Peyer's patch (tissue), 4 donors: ENCODE data around the gene USP24. TPM values are rescaled to one million over a fixed set of nuclear protein-coding genes. Genes with fewer than 3 reads are reported as not detected.
"Not testable (repeated sequence)": the region's sequence is repeated elsewhere in the genome, so short reads cannot be mapped to it uniquely, and the experiment has no call there.

ENCODE experiments used
- DNase-seq, 3 donors: peaks; one replicate each; pipeline ENCODE4 v3.0.0-alpha.2; 2017 to 2019
- H3K27ac ChIP-seq, 4 donors: fragments of 200-600 bp; sonication (generic); one replicate each; pipeline ENCODE4 v1.5.1; 2016 to 2019
- H3K27me3 ChIP-seq, 2 donors: fragments of 200-600 bp; sonication (generic); one replicate each; pipeline ENCODE4 v1.5.1; 2019
- H3K36me3 ChIP-seq, 3 donors: fragments of 200-600 bp; sonication (generic); one replicate each; pipeline ENCODE4 v1.5.1; 2016 to 2019
- H3K4me1 ChIP-seq, 4 donors: fragments of 200-600 bp; sonication (generic); one replicate each; pipeline ENCODE4 v1.5.1; 2016 to 2019
- H3K4me3 ChIP-seq, 4 donors: fragments of 200-600 bp; sonication (generic); 1 replicate in 3 of 4; 2 replicates in 1 of 4; pipeline ENCODE4 v1.5.1; 2016 to 2019; ENCODE audit warnings: mild to moderate bottlenecking in 1 of 4
- H3K9me3 ChIP-seq, 4 donors: fragments of 200-600 bp; sonication (generic); one replicate each; pipeline ENCODE4 v1.5.1; 2016 to 2019; ENCODE audit warnings: mild to moderate bottlenecking in 1 of 4
- CTCF ChIP-seq, 6 experiments: fragments of 450-650 bp in 4 of 6; fragments of 200-600 bp in 2 of 6; sonication (generic) in 1 of 6; IDR thresholded peaks; one replicate each; pipeline ENCODE4 v1.5.1; 2017 to 2019; ENCODE audit warnings: antibody characterized with exemption in 6 of 6, mild to moderate bottlenecking in 3 of 6, moderate library complexity in 1 of 6
- POLR2A ChIP-seq, 2 donors: fragments of 450-650 bp; IDR thresholded peaks; one replicate each; pipeline ENCODE4 v1.5.1; 2017; ENCODE audit warnings: antibody characterized with exemption in 2 of 2, mild to moderate bottlenecking in 2 of 2, moderate library complexity in 2 of 2
- total RNA-seq, 4 donors: library from RNA; depleted of rRNA; stranded (reverse); fragments of >200 nt; gene quantifications; one replicate each; pipeline ENCODE4 v1.1.0, GENCODE V29; 2016

The USP24 gene
- total RNA-seq, 4 donors from 2014 or later, result 37.1 to 130 (median 47.0) TPM

GRCh38 chr1:55203064-55203463 is 12.1 kb downstream of the USP24 start:
- Histone ChIP-seq H3K27ac (no peak overlapping the region), H3K4me1 (peaks cover 0 to 28% (median 3%) of the 10 kb centered on the region in 4 donors), H3K27me3 (no peaks in the 10 kb centered on the region), H3K4me3 (no peak overlapping the region), H3K9me3 (no peaks in the 10 kb centered on the region), H3K36me3 (no peaks in the 10 kb centered on the region)
- no peak for DNase-seq
- TF ChIP-seq CTCF (IDR thresholded peaks at IDR 0.05) (no peak), POLR2A (IDR thresholded peaks at IDR 0.05) (no peak)

- no peak overlapping the region for H3K4me3 ChIP-seq
- TF ChIP-seq POLR2A (IDR thresholded peaks at IDR 0.05) (no peak), CTCF (IDR thresholded peaks at IDR 0.05) (no peak)
- H3K27me3 ChIP-seq, result no peaks in the 10 kb centered on the region
These were observed 14.5 kb downstream of the USP24 start for GRCh38 chr1:55200667-55201066.

DNA sequence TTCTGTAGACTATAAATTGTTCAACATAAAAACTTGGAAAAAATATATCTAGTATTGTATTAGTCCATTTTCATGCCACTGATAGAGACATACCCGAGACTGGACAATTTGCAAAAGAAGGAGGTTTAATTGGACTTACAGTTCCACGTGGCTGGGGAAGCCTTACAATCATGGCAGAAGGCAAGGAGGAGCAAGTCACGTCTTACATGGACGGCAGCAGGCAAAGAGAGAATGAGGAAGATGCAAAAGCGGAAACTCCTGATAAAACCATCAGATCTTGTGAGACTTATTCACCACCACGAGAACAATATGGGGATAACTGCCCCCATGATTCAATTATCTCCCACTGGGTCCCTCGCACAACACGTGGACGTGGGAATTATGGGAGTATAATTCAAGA is 15.4 kb downstream of the USP24 start:
- H3K36me3 ChIP-seq, DNase-seq, H3K9me3 ChIP-seq, H3K4me3 ChIP-seq, H3K27ac ChIP-seq, H3K27me3 ChIP-seq: not testable (repeated sequence)
- H3K4me1 ChIP-seq, result peaks cover 0 to 34% (median under 1%) of the 10 kb centered on the region in 4 donors

More at GRCh38 chr1:55200667-55201066, 14.5 kb downstream of the USP24 start:
- peaks cover 0 to 41% (median 3%) of the 10 kb centered on the region in 4 donors for H3K4me1 ChIP-seq
- H3K9me3 ChIP-seq, result no peaks in the 10 kb centered on the region
- H3K36me3 ChIP-seq, result no peaks in the 10 kb centered on the region
- no peak for DNase-seq
- H3K27ac ChIP-seq, result no peak overlapping the region

- H3K4me1 ChIP-seq, result peaks cover 0 to 17% (median 0%) of the 10 kb centered on the region in 4 donors
- DNase-seq, result no peak
- H3K27ac ChIP-seq, result no peak overlapping the region
- H3K9me3 ChIP-seq, result no peaks in the 10 kb centered on the region
- TF ChIP-seq POLR2A (IDR thresholded peaks at IDR 0.05), result no peak
- no peak for TF ChIP-seq CTCF (IDR thresholded peaks at IDR 0.05)
- no peaks in the 10 kb centered on the region for H3K36me3 ChIP-seq
- no peak overlapping the region for H3K4me3 ChIP-seq
- H3K27me3 ChIP-seq, result no peaks in the 10 kb centered on the region
These were observed 17.1 kb downstream of the USP24 start for GRCh38 chr1:55198044-55198443.

DNA sequence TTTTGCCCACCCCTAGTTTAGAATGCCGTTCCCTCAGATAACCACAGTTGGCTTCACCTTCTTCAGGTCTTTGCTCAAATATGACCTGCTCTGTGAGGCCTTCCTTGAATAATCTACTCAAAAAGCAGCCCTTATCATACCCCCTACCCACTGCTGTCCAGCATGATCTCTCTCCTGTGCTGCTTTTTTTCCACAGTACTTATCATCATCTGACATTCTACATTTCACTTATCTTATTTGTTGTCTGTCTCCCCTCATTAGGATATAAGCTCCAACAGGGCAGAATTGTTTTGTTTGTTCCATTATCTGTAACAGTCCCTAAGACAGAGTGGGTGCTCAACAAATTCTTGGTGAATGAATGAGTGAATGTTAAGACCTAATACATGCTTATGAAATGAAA is 18.1 kb downstream of the USP24 start:
- H3K27me3 ChIP-seq, result no peaks in the 10 kb centered on the region
- DNase-seq, result no peak
- no peak overlapping the region for H3K4me3 ChIP-seq
- no peaks in the 10 kb centered on the region for H3K9me3 ChIP-seq
- H3K4me1 ChIP-seq, result peaks cover 0 to 13% (median 0%) of the 10 kb centered on the region in 4 donors
- H3K27ac ChIP-seq, result no peak overlapping the region
- no peaks in the 10 kb centered on the region for H3K36me3 ChIP-seq
- no peak for TF ChIP-seq POLR2A (IDR thresholded peaks at IDR 0.05)
- TF ChIP-seq CTCF (IDR thresholded peaks at IDR 0.05), result no peak

- H3K27ac ChIP-seq, result no peak overlapping the region
- no peaks in the 10 kb centered on the region for H3K36me3 ChIP-seq
- DNase-seq, result no peak
- TF ChIP-seq POLR2A (IDR thresholded peaks at IDR 0.05) (no peak), CTCF (IDR thresholded peaks at IDR 0.05) (no peak)
- H3K27me3 ChIP-seq, result no peaks in the 10 kb centered on the region
- H3K9me3 ChIP-seq, result no peaks in the 10 kb centered on the region
- no peak overlapping the region for H3K4me3 ChIP-seq
- H3K4me1 ChIP-seq, result peaks cover 0 to 13% (median 0%) of the 10 kb centered on the region in 4 donors
These were observed 18.6 kb downstream of the USP24 start for GRCh38 chr1:55196433-55197035.
